GM12892 (cell line): ENCODE measurements around the gene TRIM75.

Experiments used
- POLR2AphosphoS5 ChIP-seq: IDR thresholded peaks from 2 replicates; pipeline ENCODE4 v1.6.1; 2011; ENCODE audit warnings: low read depth, low read length, control low read depth
- TAF1 ChIP-seq: IDR thresholded peaks from 2 replicates; pipeline ENCODE4 v1.6.1; 2011; ENCODE audit warnings: low read depth, mild to moderate bottlenecking, control low read depth, low read length, borderline replicate concordance

GRCh38 chr4:165060938-165061337, 7.3 kb downstream of the TRIM75 start:
- no peak for TF ChIP-seq POLR2AphosphoS5
- TF ChIP-seq TAF1: no peak
